ENCODE measurements around the gene APCDD1.
"Not testable (repeated sequence)": the region's sequence is repeated elsewhere in the genome, so short reads cannot be mapped to it uniquely, and the experiment has no call there.

Gene APCDD1

DNA sequence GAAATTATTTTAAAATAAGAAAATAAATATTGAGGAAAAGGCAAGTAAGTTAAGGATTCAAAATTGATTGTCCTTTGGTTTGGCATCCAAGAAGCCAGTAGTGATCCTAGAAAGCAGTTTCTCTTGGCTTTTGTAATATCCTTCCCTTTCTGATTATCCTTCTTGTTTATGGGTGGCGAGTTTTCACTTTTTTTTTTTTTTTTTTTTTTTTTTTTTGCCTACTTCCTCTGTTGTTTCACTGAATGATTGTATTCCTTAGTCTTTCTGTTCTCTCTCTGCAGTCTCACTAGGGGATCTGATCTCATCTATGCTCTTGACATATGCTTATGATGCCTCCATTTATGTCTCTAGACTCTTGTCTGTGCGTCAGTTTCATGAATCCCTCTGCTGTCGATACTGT is 75.6 kb downstream of the APCDD1 start:
- no peak for DNase-seq

DNA sequence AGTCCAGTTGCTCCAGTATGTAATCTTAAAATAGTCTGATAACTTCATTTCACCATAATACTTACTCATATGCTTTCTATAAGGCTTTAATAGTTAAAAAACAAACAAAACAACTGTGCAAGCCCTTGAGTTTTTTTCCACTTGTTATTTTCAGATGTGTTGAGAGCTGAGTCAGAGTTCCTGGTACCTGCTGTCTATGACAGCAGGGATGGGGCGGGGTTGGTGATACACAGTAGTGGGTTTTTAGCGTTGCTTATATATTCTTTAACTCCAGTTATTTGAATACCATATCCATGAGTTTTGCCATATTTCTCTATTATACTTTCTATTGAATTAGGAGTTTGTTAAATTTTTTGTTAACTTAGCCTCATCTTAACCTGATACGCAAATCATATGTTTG is 76.4 kb downstream of the APCDD1 start:
- no peak for DNase-seq

DNA sequence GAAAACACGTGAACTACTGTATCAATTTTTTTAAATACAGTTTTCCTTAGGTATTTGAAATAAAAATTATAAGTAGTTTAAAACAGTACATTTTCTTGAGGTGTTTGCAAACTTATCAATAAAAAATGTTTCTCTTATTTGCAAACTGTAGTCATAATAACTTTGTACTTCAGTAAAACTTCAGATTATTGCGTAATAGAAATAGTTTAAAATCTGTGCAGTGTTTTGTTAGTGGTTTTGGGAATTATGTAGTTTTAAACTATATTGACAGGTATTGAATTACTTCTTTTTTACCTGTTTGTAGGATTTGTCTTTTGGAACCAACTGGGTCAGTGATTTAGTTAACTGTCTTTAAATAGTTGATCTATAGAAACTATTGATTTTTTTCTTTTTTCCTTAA is 78.7 kb downstream of the APCDD1 start:
- no peak for DNase-seq

DNA sequence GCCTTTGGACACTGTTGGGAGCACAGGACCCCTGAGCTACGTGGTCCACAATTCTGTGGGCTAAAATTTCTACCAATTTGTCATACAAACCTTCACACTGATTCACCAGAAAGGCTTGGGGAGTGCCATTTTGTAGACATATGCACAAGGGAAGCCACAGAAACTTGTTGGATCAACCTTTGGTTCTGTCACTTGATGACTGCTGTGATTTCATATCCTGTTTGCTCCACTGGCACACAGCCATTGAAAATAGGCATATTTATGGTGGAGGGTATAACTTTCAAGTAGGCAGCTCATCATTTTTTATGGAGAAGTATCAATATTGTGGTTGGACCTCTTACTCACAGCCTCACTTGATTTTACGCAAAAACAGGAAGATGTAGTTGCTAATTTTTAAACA is 81.8 kb downstream of the APCDD1 start:
- DNase-seq = no peak

DNA sequence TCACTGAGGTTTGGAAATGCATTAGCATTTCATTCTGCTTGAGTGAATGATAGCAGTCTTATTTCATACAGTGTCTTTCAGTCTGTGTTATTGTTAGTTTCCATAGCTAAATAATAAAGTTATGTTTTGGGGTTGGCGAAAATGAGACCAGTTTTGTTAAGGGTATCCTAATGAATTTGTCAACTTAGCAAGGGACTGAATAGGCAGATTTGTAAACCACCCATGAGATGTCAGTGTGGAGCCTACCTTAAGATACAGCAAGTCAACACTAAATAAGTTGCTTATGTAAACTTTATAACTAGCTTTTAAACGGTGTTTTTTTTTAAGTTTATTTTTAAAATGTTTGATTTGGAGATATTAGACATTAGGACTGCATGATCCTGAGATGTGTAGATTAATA is 83.3 kb downstream of the APCDD1 start:
- no peak for DNase-seq

DNA sequence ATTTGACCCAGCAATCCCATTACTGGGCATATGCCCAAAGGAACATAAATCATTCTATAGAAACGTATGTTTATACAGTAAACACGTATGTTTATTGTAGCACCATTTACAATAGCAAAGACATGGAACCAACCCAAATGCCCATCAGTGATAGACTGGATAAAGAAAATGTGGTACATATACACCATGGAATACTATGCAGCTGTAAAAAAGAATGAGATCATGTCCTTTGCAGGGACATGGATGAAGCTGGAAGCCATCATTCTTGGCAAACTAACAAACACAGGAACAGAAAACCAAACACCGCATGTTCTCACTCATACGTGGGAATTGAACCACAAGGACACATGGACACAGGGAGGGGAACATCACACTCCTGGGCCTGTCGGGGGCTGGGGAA is 84.7 kb downstream of the APCDD1 start:
- not testable (repeated sequence) for DNase-seq
